PFSK-1 (cell line): ENCODE data around the gene ENOSF1.

Source experiments
- FOXP2 ChIP-seq: optimal IDR thresholded peaks from 2 replicates; pipeline ENCODE3; 2011; ENCODE audit warnings: borderline replicate concordance, control low read depth, inconsistent platforms; ENCODE audit not compliant: insufficient read depth; ENCODE audit errors: extremely low read length, extremely low read depth
- POLR2AphosphoS5 ChIP-seq: IDR thresholded peaks from 2 replicates; pipeline ENCODE4 v1.6.1; 2012; ENCODE audit warnings: low read depth, mild to moderate bottlenecking, control low read depth, low read length, moderate library complexity
- REST ChIP-seq, 2 experiments: IDR thresholded peaks; 2 replicates each; pipeline versions ENCODE4 v1.6.1 to v1.8.0; 2011 to 2012; ENCODE audit warnings: low read depth in 2 of 2, low read length in 2 of 2, control low read depth in 1 of 2, inconsistent platforms in 1 of 2, mild to moderate bottlenecking in 1 of 2, moderate library complexity in 1 of 2; ENCODE audit not compliant: insufficient read depth in 1 of 2
- SIN3A ChIP-seq: IDR thresholded peaks from 2 replicates; pipeline ENCODE4 v1.6.1; 2012; ENCODE audit warnings: mild to moderate bottlenecking, low read length, moderate library complexity, borderline replicate concordance; ENCODE audit not compliant: insufficient read depth
- TAF1 ChIP-seq: IDR thresholded peaks from 2 replicates; pipeline ENCODE4 v1.6.1; 2012; ENCODE audit warnings: low read length, control low read depth, borderline replicate concordance; ENCODE audit not compliant: insufficient read depth

Gene ENOSF1

GRCh38 chr18:631560-631959 lies 80.9 kb downstream of the ENOSF1 start:
- TF ChIP-seq FOXP2 (no peak), POLR2AphosphoS5 (no peak), REST (IDR thresholded peaks at IDR 0.05; ENCODE audit: insufficient read depth in 1 of 2, low read depth in 2 of 2, low read length in 2 of 2) (no peak), TAF1 (no peak), SIN3A (no peak)

- TF ChIP-seq SIN3A (no peak), FOXP2 (no peak), POLR2AphosphoS5 (no peak), TAF1 (no peak)
These were observed 82.9 kb downstream of the ENOSF1 start for GRCh38 chr18:629269-630150.

GRCh38 chr18:627231-627630 lies 85.2 kb downstream of the ENOSF1 start:
- TF ChIP-seq SIN3A (no peak), POLR2AphosphoS5 (no peak), TAF1 (no peak), FOXP2 (no peak), REST (IDR thresholded peaks at IDR 0.05; ENCODE audit: insufficient read depth in 1 of 2, low read depth in 2 of 2, low read length in 2 of 2) (no peak)

GRCh38 chr18:623761-624620 lies 88.4 kb downstream of the ENOSF1 start:
- no peak for TF ChIP-seq POLR2AphosphoS5

GRCh38 chr18:622289-622688 lies 90.1 kb downstream of the ENOSF1 start:
- TF ChIP-seq POLR2AphosphoS5, result no peak
- no peak for TF ChIP-seq TAF1
- no peak for TF ChIP-seq FOXP2
- TF ChIP-seq REST (IDR thresholded peaks at IDR 0.05; ENCODE audit: insufficient read depth in 1 of 2, low read depth in 2 of 2, low read length in 2 of 2), result no peak
- TF ChIP-seq SIN3A, result no peak
